Activated naive CD8-positive, alpha-beta T cell treated with anti-CD3 and anti-CD28 coated beads, Interleukin-2, amount 10 ng/mL, durations not matched to agents 7 days and 5 days (primary cell): ENCODE results near the gene CHRM5. TPM values are rescaled to one million over a fixed set of nuclear protein-coding genes. Genes with fewer than 3 reads are reported as not detected.

Source experiments
- ATAC-seq: fragments of 150-1000 bp; cut with Tn5 transposase; one replicate; pipeline ENCODE4 v1.10.0; 2021; ENCODE audit warnings: low read depth, moderate library complexity
- POLR2A ChIA-PET: fragments of 350-600 bp; sonication (Branson Sonifier 250); formaldehyde crosslinking; loops from one replicate; lab custom pipeline; 2021; ENCODE audit warnings: antibody characterized with exemption; lab: Charles Lee
- DNase-seq: peaks from one replicate; pipeline ENCODE4 v3.0.0; 2021
- H3K27ac Mint-ChIP-seq: one replicate; pipeline ENCODE4 v1.8.0; 2022; ENCODE audit warnings: mild to moderate bottlenecking, mixed read lengths
- H3K27me3 Mint-ChIP-seq: one replicate; pipeline ENCODE4 v1.8.0; 2022; ENCODE audit warnings: mild to moderate bottlenecking, moderate library complexity, mixed read lengths
- H3K36me3 Mint-ChIP-seq: one replicate; pipeline ENCODE4 v1.8.0; 2021; ENCODE audit warnings: mild to moderate bottlenecking, mixed read lengths
- H3K4me1 Mint-ChIP-seq: one replicate; pipeline ENCODE4 v1.8.0; 2021; ENCODE audit warnings: mixed read lengths
- H3K4me3 Mint-ChIP-seq: one replicate; pipeline ENCODE4 v1.8.0; 2022; ENCODE audit warnings: mild to moderate bottlenecking, moderate library complexity, mixed read lengths
- H3K9me3 Mint-ChIP-seq: one replicate; pipeline ENCODE4 v1.8.0; 2021; ENCODE audit warnings: mixed read lengths
- total RNA-seq, 2 experiments: library from RNA; stranded (reverse); gene quantifications; one replicate each; pipeline ENCODE4 v1.2.3, GENCODE V29; 2021

The CHRM5 gene
- total RNA-seq, 2 experiments from 2014 or later = not detected

- Mint-ChIP-seq H3K4me3 (peak overlapping the region; percentile 98), H3K36me3 (peaks cover 25% of the 10 kb centered on the region), H3K27me3 (no peaks in the 10 kb centered on the region), H3K9me3 (peaks cover 7% of the 10 kb centered on the region), H3K27ac (peak overlapping the region; percentile 99), H3K4me1 (peaks cover 29% of the 10 kb centered on the region)
- DNase-seq (no peak), ATAC-seq (peak; percentile 23)
- POLR2A ChIA-PET = interaction anchor here (0.6 to 2.1 kb wide), 8 partner anchors 17 to 1441 kb away, joined by 3 to 14 read pairs (median 6); partner anchors contain the start of genes AVEN, EMC4, KATNBL1 and LPCAT4
Measured at GRCh38 chr15:34102175-34102925, 134.1 kb downstream of the CHRM5 start.

- no peak for DNase-seq
- Mint-ChIP-seq H3K4me3 (no peak overlapping the region), H3K36me3 (peaks cover 23% of the 10 kb centered on the region), H3K27ac (no peak overlapping the region), H3K4me1 (peaks cover 16% of the 10 kb centered on the region), H3K27me3 (peaks cover 2% of the 10 kb centered on the region), H3K9me3 (peaks cover 7% of the 10 kb centered on the region)
- POLR2A ChIA-PET = interaction anchor here (0.7 kb wide), 1 partner anchor 110 kb away, joined by 9 read pairs; no protein-coding TSS in a partner anchor
- ATAC-seq = no peak
Measured at GRCh38 chr15:34106423-34106822, 138.1 kb downstream of the CHRM5 start.

GRCh38 chr15:34107315-34107714 is 139.0 kb downstream of the CHRM5 start:
- Mint-ChIP-seq H3K4me3 (no peak overlapping the region), H3K27ac (no peak overlapping the region), H3K4me1 (peaks cover 12% of the 10 kb centered on the region), H3K27me3 (peaks cover 2% of the 10 kb centered on the region), H3K9me3 (peaks cover 7% of the 10 kb centered on the region), H3K36me3 (peaks cover 18% of the 10 kb centered on the region)
- ATAC-seq = no peak
- no peak for DNase-seq
- POLR2A ChIA-PET = no interaction called here

DNA sequence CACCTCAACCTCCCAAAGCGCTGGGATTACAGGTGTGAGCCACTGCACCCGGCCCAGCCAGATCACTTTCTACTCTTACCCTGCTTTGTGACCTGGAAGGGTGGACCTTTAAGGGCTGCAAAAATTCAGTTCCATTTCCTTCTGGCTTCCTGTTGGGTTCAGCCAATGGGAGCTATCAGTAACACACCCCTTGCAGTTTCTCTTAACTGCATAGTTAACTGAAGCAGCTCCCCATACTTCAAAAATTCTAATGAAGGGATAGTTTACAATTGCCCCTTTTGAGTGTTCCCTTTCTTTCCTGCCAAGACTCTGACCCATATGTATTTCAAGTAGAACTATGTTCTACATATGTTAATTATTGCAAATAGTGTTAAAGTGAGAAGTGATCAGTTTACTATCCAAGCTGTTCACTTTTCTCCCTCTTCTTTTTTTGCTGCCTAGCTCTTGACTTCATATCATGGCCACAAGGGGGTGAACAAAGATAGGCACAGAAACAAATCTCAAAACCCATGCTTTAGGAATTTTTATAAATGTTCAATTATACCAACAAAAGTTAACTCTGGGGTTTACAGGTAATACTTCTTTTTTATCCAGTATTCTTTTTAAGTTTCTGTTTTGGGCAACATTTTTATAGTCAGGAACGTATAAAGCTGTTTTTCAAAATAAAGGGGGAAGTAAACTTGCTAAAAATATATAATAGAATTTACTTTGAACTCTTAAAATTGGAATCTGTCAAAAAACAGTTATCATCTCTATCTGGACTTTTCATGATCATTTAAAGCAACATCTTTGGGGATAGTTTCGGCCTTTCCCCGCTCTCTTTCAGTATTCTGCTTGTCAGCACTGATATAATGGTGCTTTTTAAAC is 141.7 kb downstream of the CHRM5 start:
- no peak for DNase-seq
- Mint-ChIP-seq H3K9me3 (no peaks in the 10 kb centered on the region), H3K36me3 (peaks cover 6% of the 10 kb centered on the region), H3K4me3 (no peak overlapping the region), H3K27ac (no peak overlapping the region), H3K4me1 (peaks cover 1% of the 10 kb centered on the region), H3K27me3 (peaks cover 3% of the 10 kb centered on the region)
- peak; percentile 58 for ATAC-seq
- POLR2A ChIA-PET = interaction anchor here (0.6 to 1.4 kb wide), 3 partner anchors 100 to 259 kb away, joined by 4 to 10 read pairs (median 4); partner anchors contain the start of genes KATNBL1 and LPCAT4

DNA sequence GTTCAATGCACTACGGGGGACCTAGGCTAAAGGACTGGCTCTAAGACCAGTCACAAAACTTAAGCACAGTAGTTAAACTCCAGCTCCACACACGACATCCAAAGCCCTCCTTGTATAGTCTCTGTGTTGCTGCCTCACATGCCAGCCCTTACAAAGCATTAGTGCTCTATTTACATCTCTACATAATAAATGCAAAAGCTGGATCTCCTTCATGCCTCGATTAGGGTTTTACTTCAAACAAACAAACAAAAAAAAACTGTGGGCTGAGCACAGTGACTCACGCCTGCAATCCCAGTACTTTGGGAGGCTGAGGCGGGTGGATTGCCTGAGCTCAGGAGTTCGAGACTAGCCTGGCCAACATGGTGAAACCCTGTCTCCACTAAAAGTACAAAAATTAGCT is 143.2 kb downstream of the CHRM5 start:
- DNase-seq = no peak
- no peak for ATAC-seq
- Mint-ChIP-seq H3K4me3 (no peak overlapping the region), H3K9me3 (no peaks in the 10 kb centered on the region), H3K27me3 (peaks cover 4% of the 10 kb centered on the region), H3K36me3 (no peaks in the 10 kb centered on the region), H3K27ac (no peak overlapping the region), H3K4me1 (peaks cover 1% of the 10 kb centered on the region)
- POLR2A ChIA-PET = no interaction called here

DNA sequence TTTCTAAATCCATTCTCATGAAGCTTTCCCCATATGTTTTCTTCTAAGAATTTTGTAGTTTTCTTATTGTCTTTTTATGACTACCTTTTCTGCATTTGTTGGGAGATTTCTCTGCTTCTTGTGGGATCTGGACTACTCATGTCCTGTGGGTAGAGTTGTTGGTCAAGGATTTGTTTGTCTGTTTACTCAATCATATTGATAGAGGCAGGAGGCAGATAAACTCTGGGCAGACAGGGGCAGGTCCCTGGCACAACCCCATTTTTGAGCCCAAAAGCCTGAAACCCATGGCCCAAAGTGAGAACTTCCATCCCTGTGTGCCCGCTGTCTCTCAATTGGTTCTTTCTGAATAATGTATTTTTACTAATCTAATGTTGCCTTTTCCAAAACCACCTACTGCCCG is 145.9 kb downstream of the CHRM5 start:
- no peaks in the 10 kb centered on the region for H3K9me3 Mint-ChIP-seq
- DNase-seq (no peak), ATAC-seq (no peak)
- H3K36me3 Mint-ChIP-seq = no peaks in the 10 kb centered on the region
- no peak overlapping the region for H3K4me3 Mint-ChIP-seq
- H3K27me3 Mint-ChIP-seq = peaks cover 15% of the 10 kb centered on the region
- peaks cover 1% of the 10 kb centered on the region for H3K4me1 Mint-ChIP-seq
- POLR2A ChIA-PET = no interaction called here
- peak overlapping the region; percentile 47 for H3K27ac Mint-ChIP-seq

DNA sequence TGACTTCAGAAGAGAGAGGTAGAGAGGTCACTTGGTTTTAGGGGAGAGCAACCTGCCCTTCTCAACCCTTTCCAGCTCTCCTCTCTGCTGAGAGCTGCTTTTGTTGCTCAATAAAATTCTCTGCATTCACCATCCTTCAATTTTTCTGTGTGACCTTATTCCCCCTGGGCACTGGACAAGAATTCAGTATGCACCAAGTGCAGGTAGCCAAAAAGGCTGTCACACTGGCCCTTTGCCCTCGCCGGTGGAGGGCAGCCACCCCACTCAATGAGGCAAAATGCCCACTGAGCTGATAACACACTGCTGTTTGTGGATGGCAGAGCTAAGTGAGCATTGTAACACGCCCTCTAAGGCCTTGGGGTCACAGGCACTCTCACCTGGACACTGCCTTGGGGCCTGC is 146.4 kb downstream of the CHRM5 start:
- ATAC-seq = no peak
- H3K27ac Mint-ChIP-seq = peak overlapping the region; percentile 47
- peaks cover 1% of the 10 kb centered on the region for H3K4me1 Mint-ChIP-seq

DNA sequence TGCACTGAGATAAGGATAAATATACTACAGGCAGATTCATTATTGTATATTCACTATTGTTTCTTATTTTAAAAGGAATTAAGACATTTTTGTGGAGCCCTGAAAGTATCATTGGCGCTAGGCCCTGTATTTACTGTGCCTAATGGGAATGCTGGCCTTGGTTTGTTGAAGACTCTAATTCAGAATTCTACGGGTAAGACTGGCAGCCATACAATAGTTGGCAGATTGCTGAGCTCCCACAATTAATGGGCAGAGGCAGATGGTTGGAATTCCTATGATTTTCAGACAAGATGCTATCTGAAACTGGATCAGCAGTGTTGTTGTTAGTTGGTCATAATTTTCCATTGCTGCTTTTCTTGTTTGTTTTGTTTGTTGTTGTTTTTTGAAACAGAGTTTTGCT is 148.3 kb downstream of the CHRM5 start:
- POLR2A ChIA-PET = no interaction called here
- Mint-ChIP-seq H3K9me3 (no peaks in the 10 kb centered on the region), H3K4me1 (no peaks in the 10 kb centered on the region), H3K4me3 (no peak overlapping the region), H3K36me3 (no peaks in the 10 kb centered on the region), H3K27me3 (peaks cover 22% of the 10 kb centered on the region), H3K27ac (no peak overlapping the region)
- no peak for ATAC-seq
- no peak for DNase-seq

More for the DNA sequence above, 146.4 kb downstream of the CHRM5 start:
- Mint-ChIP-seq H3K36me3 (no peaks in the 10 kb centered on the region), H3K9me3 (no peaks in the 10 kb centered on the region), H3K27me3 (peaks cover 15% of the 10 kb centered on the region), H3K4me3 (no peak overlapping the region)
- no peak for DNase-seq
- POLR2A ChIA-PET = no interaction called here

Other genes starting within 250 kb of the CHRM5 start
- 1 to 10 TPM; 6.1 to 6.3 TPM for gene AVEN, start 70.7 kb downstream of the CHRM5 start, total RNA-seq
- 10 to 100 TPM; 46.4 to 57.5 TPM for gene EMC7, start 133.4 kb downstream of the CHRM5 start, total RNA-seq
- 1 to 10 TPM; 3.8 to 4.5 TPM for gene PGBD4, start 133.6 kb downstream of the CHRM5 start, total RNA-seq
- gene KATNBL1, start 241.6 kb downstream of the CHRM5 start, total RNA-seq = 10 to 100 TPM; 49.1 to 49.5 TPM